ENCODE results near the gene DMD. TPM values are rescaled to one million over a fixed set of nuclear protein-coding genes. Genes with fewer than 3 reads are reported as not detected.

DMD gene
- total and polyA plus RNA-seq, 4 donors, result 3.9 to 73.8 (median 11.2) TPM

GRCh38 chrX:31219174-31219573, 1992.2 kb downstream of the DMD start:
- Histone ChIP-seq H3K4me1 (ENCODE audit: control insufficient read depth in 5 of 5, insufficient read depth in 5 of 5, low read length in 5 of 5) (peaks cover 0 to 14% (median 2%) of the 10 kb centered on the region in 5 donors), H3K36me3 (ENCODE audit: control insufficient read depth in 4 of 4, insufficient read depth in 4 of 4, low read length in 4 of 4) (peaks cover 0 to 2% (median 0%) of the 10 kb centered on the region in 4 donors), H3K27ac (ENCODE audit: low read depth in 1 of 2, low read length in 1 of 2) (no peak overlapping the region), H3K4me3 (no peak overlapping the region), H3K27me3 (ENCODE audit: control insufficient read depth in 3 of 3, insufficient read depth in 3 of 3, low read length in 2 of 3) (peaks cover 0 to 9% (median 0%) of the 10 kb centered on the region in 3 donors), H3K9ac (ENCODE audit: insufficient read depth in 1 of 2, low read length in 2 of 2) (no peak overlapping the region), H3K9me3 (ENCODE audit: control insufficient read depth in 4 of 4, insufficient read depth in 3 of 4, low read length in 3 of 4) (no peaks in the 10 kb centered on the region)
- no peak for TF ChIP-seq CTCF (IDR thresholded peaks at IDR 0.05; ENCODE audit: control extremely low read depth, extremely low read depth)
- ATAC-seq (ENCODE audit: insufficient read depth, low FRiP score) (no peak), DNase-seq (no peak)
- 57 to 78% methylated on average over 6 of the region's 6 CpGs for WGBS, 2 donors

GRCh38 chrX:31217084-31217483, 1994.3 kb downstream of the DMD start:
- Histone ChIP-seq H3K9ac (ENCODE audit: insufficient read depth in 1 of 2, low read length in 2 of 2) (no peak overlapping the region), H3K4me1 (ENCODE audit: control insufficient read depth in 5 of 5, insufficient read depth in 5 of 5, low read length in 5 of 5) (peaks cover 0 to 14% (median 0%) of the 10 kb centered on the region in 5 donors), H3K4me3 (no peak overlapping the region), H3K36me3 (ENCODE audit: control insufficient read depth in 4 of 4, insufficient read depth in 4 of 4, low read length in 4 of 4) (peaks cover 0 to 2% (median 0%) of the 10 kb centered on the region in 4 donors), H3K27me3 (ENCODE audit: control insufficient read depth in 3 of 3, insufficient read depth in 3 of 3, low read length in 2 of 3) (peaks cover 0 to 9% (median 0%) of the 10 kb centered on the region in 3 donors), H3K27ac (ENCODE audit: low read depth in 1 of 2, low read length in 1 of 2) (no peak overlapping the region), H3K9me3 (ENCODE audit: control insufficient read depth in 4 of 4, insufficient read depth in 3 of 4, low read length in 3 of 4) (no peaks in the 10 kb centered on the region)
- WGBS, 2 donors, result 11 to 19% methylated on average over 2 of the region's 2 CpGs
- DNase-seq (no peak), ATAC-seq (ENCODE audit: insufficient read depth, low FRiP score) (no peak)
- no peak for TF ChIP-seq CTCF (IDR thresholded peaks at IDR 0.05; ENCODE audit: control extremely low read depth, extremely low read depth)

- 65 to 81% methylated on average over 7 of the region's 7 CpGs for WGBS, 2 donors
- no peak for DNase-seq
Observed at GRCh38 chrX:31215277-31215815, 1996.0 kb downstream of the DMD start.

More at GRCh38 chrX:31215277-31215815, 1996.0 kb downstream of the DMD start:
- TF ChIP-seq CTCF (IDR thresholded peaks at IDR 0.05; ENCODE audit: control extremely low read depth, extremely low read depth), result no peak
- Histone ChIP-seq H3K9me3 (ENCODE audit: control insufficient read depth in 4 of 4, insufficient read depth in 3 of 4, low read length in 3 of 4) (no peaks in the 10 kb centered on the region), H3K9ac (ENCODE audit: insufficient read depth in 1 of 2, low read length in 2 of 2) (no peak overlapping the region), H3K36me3 (ENCODE audit: control insufficient read depth in 4 of 4, insufficient read depth in 4 of 4, low read length in 4 of 4) (peaks cover 0 to 2% (median 0%) of the 10 kb centered on the region in 4 donors), H3K4me1 (ENCODE audit: control insufficient read depth in 5 of 5, insufficient read depth in 5 of 5, low read length in 5 of 5) (peaks cover 0 to 8% (median 0%) of the 10 kb centered on the region in 5 donors), H3K27ac (ENCODE audit: low read depth in 1 of 2, low read length in 1 of 2) (no peak overlapping the region), H3K27me3 (ENCODE audit: control insufficient read depth in 3 of 3, insufficient read depth in 3 of 3, low read length in 2 of 3) (peaks cover 0 to 9% (median 0%) of the 10 kb centered on the region in 3 donors), H3K4me3 (no peak overlapping the region)
- ATAC-seq (ENCODE audit: insufficient read depth, low FRiP score), result no peak

Measured in lung (tissue), 12 donors.